Fibroblast of villous mesenchyme (primary cell): ENCODE measurements around the gene STIP1. TPM values are rescaled to one million over a fixed set of nuclear protein-coding genes. Genes with fewer than 3 reads are reported as not detected.

ENCODE experiments used
- DNase-seq: peaks from one replicate; pipeline ENCODE4 v3.0.0-alpha.2; 2010; ENCODE audit warnings: low read depth
- H3K4me3 ChIP-seq: 2 replicates; pipeline ENCODE4 v1.5.1; 2011; ENCODE audit warnings: low read depth, mild to moderate bottlenecking, low read length
- CTCF ChIP-seq: IDR thresholded peaks from 2 replicates; pipeline ENCODE4 v1.5.1; 2012; ENCODE audit warnings: low read depth, mild to moderate bottlenecking, low read length; ENCODE audit not compliant: insufficient read depth
- total RNA-seq: library from RNA; depleted of rRNA; stranded (reverse); fragments of >200 nt; gene quantifications from 2 replicates; pipeline ENCODE4 v1.2.3, GENCODE V29; 2012

The STIP1 gene
- total RNA-seq, 1 donor, result 206 TPM

- no peak for TF ChIP-seq CTCF
- DNase-seq, result no peak
- H3K4me3 ChIP-seq, result no peak overlapping the region
Observed at GRCh38 chr11:64223001-64223651, 37.2 kb downstream of the STIP1 start.

GRCh38 chr11:64224151-64224890 is 38.4 kb downstream of the STIP1 start:
- no peak overlapping the region for H3K4me3 ChIP-seq
- TF ChIP-seq CTCF, result no peak
- no peak for DNase-seq

GRCh38 chr11:64224891-64225607 is 39.1 kb downstream of the STIP1 start:
- peak overlapping the region; percentile 90 for H3K4me3 ChIP-seq
- DNase-seq, result no peak
- TF ChIP-seq CTCF, result no peak

GRCh38 chr11:64225608-64226506 is 39.9 kb downstream of the STIP1 start, which contains the start of the genes NUDT22 and TRPT1:
Gene NUDT22 (plus strand): TSS chr11:64226274. CDS start chr11:64226653, 379 bp downstream.
Gene TRPT1 (minus strand): TSS chr11:64226186. CDS start chr11:64225860, 326 bp downstream.
- peak; percentile 9 for TF ChIP-seq CTCF
- peak; percentile 80 for DNase-seq
- H3K4me3 ChIP-seq, result peak within 1 kb of the TSS; percentile 90

- no peak for TF ChIP-seq CTCF
- H3K4me3 ChIP-seq, result peak overlapping the region; percentile 90
- no peak for DNase-seq
Observed at GRCh38 chr11:64226507-64227051, 40.6 kb downstream of the STIP1 start.

GRCh38 chr11:64227405-64227956 is 41.5 kb downstream of the STIP1 start:
- no peak for TF ChIP-seq CTCF

More at GRCh38 chr11:64227405-64227956, 41.5 kb downstream of the STIP1 start:
- DNase-seq, result no peak
- H3K4me3 ChIP-seq, result peak overlapping the region; percentile 90
